GM12865 (cell line): ENCODE measurements around the gene BMP6.

ENCODE experiments used
- DNase-seq: peaks from one replicate; pipeline ENCODE4 v3.0.0; 2010; ENCODE audit warnings: low read depth
- H3K4me3 ChIP-seq: 2 replicates; pipeline ENCODE4 v1.5.1; 2011; ENCODE audit warnings: mild to moderate bottlenecking, low read depth, low read length, control low read depth
- TF ChIP-seq, protein P1 (sequence below): IDR thresholded peaks from 2 replicates; pipeline ENCODE4 v1.5.1; 2011; ENCODE audit warnings: low read length, control low read depth, low read depth, inconsistent platforms; ENCODE audit not compliant: insufficient read depth; ENCODE audit errors: missing control alignments

The BMP6 gene

DNA sequence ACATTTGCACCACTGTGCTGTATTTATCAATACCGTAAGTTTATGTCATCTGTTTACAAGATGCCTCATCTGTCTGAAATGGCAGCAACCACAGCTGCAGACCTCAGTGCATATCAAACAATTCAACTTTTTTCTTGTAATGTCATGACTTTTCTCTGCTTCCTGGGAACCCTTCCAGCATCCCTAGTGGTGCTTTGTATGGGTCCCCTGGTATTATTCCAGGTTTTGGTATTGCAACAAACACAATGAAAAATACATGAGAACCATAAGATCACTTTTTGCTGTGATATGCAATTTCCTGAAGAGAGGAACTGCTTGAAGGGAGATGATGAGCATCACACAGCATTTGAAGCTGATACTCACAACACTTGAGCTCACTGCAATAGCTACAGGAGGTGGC lies 196.7 kb downstream of the BMP6 start:
- no peak overlapping the region for H3K4me3 ChIP-seq
- no peak for DNase-seq
- TF ChIP-seq, protein P1, sequence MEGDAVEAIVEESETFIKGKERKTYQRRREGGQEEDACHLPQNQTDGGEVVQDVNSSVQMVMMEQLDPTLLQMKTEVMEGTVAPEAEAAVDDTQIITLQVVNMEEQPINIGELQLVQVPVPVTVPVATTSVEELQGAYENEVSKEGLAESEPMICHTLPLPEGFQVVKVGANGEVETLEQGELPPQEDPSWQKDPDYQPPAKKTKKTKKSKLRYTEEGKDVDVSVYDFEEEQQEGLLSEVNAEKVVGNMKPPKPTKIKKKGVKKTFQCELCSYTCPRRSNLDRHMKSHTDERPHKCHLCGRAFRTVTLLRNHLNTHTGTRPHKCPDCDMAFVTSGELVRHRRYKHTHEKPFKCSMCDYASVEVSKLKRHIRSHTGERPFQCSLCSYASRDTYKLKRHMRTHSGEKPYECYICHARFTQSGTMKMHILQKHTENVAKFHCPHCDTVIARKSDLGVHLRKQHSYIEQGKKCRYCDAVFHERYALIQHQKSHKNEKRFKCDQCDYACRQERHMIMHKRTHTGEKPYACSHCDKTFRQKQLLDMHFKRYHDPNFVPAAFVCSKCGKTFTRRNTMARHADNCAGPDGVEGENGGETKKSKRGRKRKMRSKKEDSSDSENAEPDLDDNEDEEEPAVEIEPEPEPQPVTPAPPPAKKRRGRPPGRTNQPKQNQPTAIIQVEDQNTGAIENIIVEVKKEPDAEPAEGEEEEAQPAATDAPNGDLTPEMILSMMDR: no peak

DNA sequence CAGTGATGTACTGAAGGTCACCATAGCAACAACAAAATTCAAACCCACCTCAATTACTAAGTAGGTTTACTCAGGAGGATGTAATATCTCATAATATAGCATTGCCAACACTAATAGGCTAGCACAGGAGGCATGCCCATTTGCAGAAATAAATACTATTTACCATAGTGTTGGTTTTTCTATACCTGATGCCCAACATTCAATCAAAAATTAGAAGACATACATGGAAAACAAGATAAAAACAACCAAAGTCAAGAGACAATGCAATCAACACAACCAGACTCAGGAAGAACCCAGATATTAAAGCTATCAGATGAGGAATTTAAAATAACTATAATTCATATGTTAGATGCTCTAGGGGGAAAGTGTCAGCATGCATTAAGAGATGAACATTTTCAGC lies 199.0 kb downstream of the BMP6 start:
- no peak overlapping the region for H3K4me3 ChIP-seq
- DNase-seq: no peak
- TF ChIP-seq, protein P1: no peak
